HepG2 (cell line): ENCODE measurements around the gene HIGD1A. TPM values are rescaled to one million over a fixed set of nuclear protein-coding genes. Genes with fewer than 3 reads are reported as not detected.
A peak's percentile ranks its signal among the peaks of the same experiment; 100 is the strongest.

Source experiments
- GABPB1 ChIP-seq: IDR thresholded peaks from 2 replicates; pipeline ENCODE4 v1.6.1; 2016; ENCODE audit warnings: mild to moderate bottlenecking, missing genetic modification reagents, moderate library complexity, missing compliant biosample characterization
- HMGA1 ChIP-seq: sonication (generic); formaldehyde crosslinking; conservative IDR thresholded peaks from 2 replicates; pipeline ENCODE4 v1.4.0; 2020; ENCODE audit warnings: missing genetic modification reagents
- IRF2 ChIP-seq: IDR thresholded peaks from 2 replicates; pipeline ENCODE4 v1.6.1; 2018; ENCODE audit warnings: missing genetic modification reagents, missing compliant biosample characterization
- JUN ChIP-seq: sonication (generic); formaldehyde crosslinking; IDR thresholded peaks from 2 replicates; pipeline ENCODE4 v1.4.0; 2020; ENCODE audit warnings: mild to moderate bottlenecking, missing genetic modification reagents
- KDM3A ChIP-seq: IDR thresholded peaks from 2 replicates; pipeline ENCODE4 v1.6.1; 2018; ENCODE audit warnings: low read depth, missing compliant biosample characterization
- MBD4 ChIP-seq: IDR thresholded peaks from 2 replicates; pipeline ENCODE4 v1.6.1; 2012; ENCODE audit warnings: low read length, inconsistent platforms, borderline replicate concordance
- PPARG ChIP-seq: conservative IDR thresholded peaks from 2 replicates; pipeline ENCODE4 v1.6.1; 2016; ENCODE audit warnings: missing biosample characterization, missing genetic modification reagents
- SMAD1 ChIP-seq: sonication (generic); formaldehyde crosslinking; IDR thresholded peaks from 2 replicates; pipeline ENCODE4 v1.4.0; 2020; ENCODE audit warnings: missing genetic modification reagents, low read depth, mild to moderate bottlenecking, borderline replicate concordance
- TCF12 ChIP-seq, 2 experiments: fragments of 450-650 bp in 1 of 2; sonication (generic) in 1 of 2; formaldehyde crosslinking in 1 of 2; IDR thresholded peaks; 2 replicates each; pipeline versions ENCODE4 v1.6.1 to v1.8.0; 2017 to 2022; ENCODE audit warnings: antibody characterized with exemption in 1 of 2, mild to moderate bottlenecking in 1 of 2, missing genetic modification reagents in 1 of 2, moderate library complexity in 1 of 2
- ZNF17 ChIP-seq: sonication (generic); formaldehyde crosslinking; IDR thresholded peaks from 2 replicates; pipeline ENCODE4 v1.5.0; 2020; ENCODE audit warnings: mild to moderate bottlenecking, missing genetic modification reagents
- ZNF30 ChIP-seq: sonication (generic); formaldehyde crosslinking; IDR thresholded peaks from 2 replicates; pipeline ENCODE4 v1.5.0; 2020; ENCODE audit warnings: mild to moderate bottlenecking, missing genetic modification reagents
- ZNF556 ChIP-seq: sonication (generic); formaldehyde crosslinking; IDR thresholded peaks from 2 replicates; pipeline ENCODE4 v1.4.0; 2020; ENCODE audit warnings: mild to moderate bottlenecking, missing genetic modification reagents, borderline replicate concordance
- ZNF7 ChIP-seq: IDR thresholded peaks from 2 replicates; pipeline ENCODE4 v1.6.1; 2016; ENCODE audit warnings: missing biosample characterization, missing genetic modification reagents
- ZNF781 ChIP-seq: sonication (generic); formaldehyde crosslinking; IDR thresholded peaks from 2 replicates; pipeline ENCODE4 v1.5.1; 2020; ENCODE audit warnings: borderline replicate concordance, mild to moderate bottlenecking, missing genetic modification reagents; ENCODE audit errors: not compliant biosample characterization
- ZNF883 ChIP-seq: sonication (generic); formaldehyde crosslinking; IDR thresholded peaks from 2 replicates; pipeline ENCODE4 v1.5.1; 2020; ENCODE audit warnings: mild to moderate bottlenecking, missing genetic modification reagents; ENCODE audit errors: not compliant biosample characterization
- polyA plus RNA-seq, 8 experiments: library from polyadenylated mRNA; depleted of rRNA in 3 of 8; stranded (reverse) in 7 of 8; unstranded in 1 of 8; fragments of >200 nt; fragmentation: Illumina TruSeq in 4 of 8; extraction: Trizol in 4 of 8; gene quantifications; 2 replicates each; pipeline versions ENCODE4 v1.2.1 to v1.2.3, GENCODE V29; 2011 to 2016; ENCODE audit warnings: low read depth in 4 of 8, missing spikeins in 1 of 8, mixed read lengths in 1 of 8; ENCODE audit not compliant: insufficient read depth in 1 of 8
- total RNA-seq, 5 experiments: library from RNA; depleted of rRNA; stranded (reverse); fragments of >200 nt; fragmentation: Illumina TruSeq; extraction: Trizol; gene quantifications; 2 replicates each; pipeline ENCODE4 v1.2.3, GENCODE V29; 2016; ENCODE audit warnings: low read depth in 1 of 5
- TF ChIP-seq, protein P1 (sequence below): sonication (generic); formaldehyde crosslinking; IDR thresholded peaks from 2 replicates; pipeline ENCODE4 v1.4.0; 2020; ENCODE audit warnings: missing genetic modification reagents
- TF ChIP-seq, protein P2 (sequence below), 2 experiments: IDR thresholded peaks; 2 replicates each; pipeline ENCODE4 v1.6.1; 2011 to 2012; ENCODE audit warnings: low read length in 2 of 2, borderline replicate concordance in 1 of 2, low read depth in 1 of 2, mild to moderate bottlenecking in 1 of 2, moderate library complexity in 1 of 2
- TF ChIP-seq, protein P3 (sequence below): sonication (generic); formaldehyde crosslinking; conservative IDR thresholded peaks from 2 replicates; pipeline ENCODE4 v1.4.0; 2020; ENCODE audit warnings: missing genetic modification reagents
- TF ChIP-seq, protein P4 (sequence below): sonication (generic); formaldehyde crosslinking; IDR thresholded peaks from 2 replicates; pipeline ENCODE4 v1.5.0; 2020; ENCODE audit warnings: missing genetic modification reagents
- TF ChIP-seq, protein P5 (sequence below): sonication (generic); formaldehyde crosslinking; IDR thresholded peaks from 2 replicates; pipeline ENCODE4 v1.5.1; 2020; ENCODE audit warnings: missing genetic modification reagents, mild to moderate bottlenecking, borderline replicate concordance

The HIGD1A gene
- total and polyA plus RNA-seq, 2 of the 13 experiments (the other 11 are each of a cell fraction or from before 2014, with no cell fraction given), result 222 to 253 TPM

DNA sequence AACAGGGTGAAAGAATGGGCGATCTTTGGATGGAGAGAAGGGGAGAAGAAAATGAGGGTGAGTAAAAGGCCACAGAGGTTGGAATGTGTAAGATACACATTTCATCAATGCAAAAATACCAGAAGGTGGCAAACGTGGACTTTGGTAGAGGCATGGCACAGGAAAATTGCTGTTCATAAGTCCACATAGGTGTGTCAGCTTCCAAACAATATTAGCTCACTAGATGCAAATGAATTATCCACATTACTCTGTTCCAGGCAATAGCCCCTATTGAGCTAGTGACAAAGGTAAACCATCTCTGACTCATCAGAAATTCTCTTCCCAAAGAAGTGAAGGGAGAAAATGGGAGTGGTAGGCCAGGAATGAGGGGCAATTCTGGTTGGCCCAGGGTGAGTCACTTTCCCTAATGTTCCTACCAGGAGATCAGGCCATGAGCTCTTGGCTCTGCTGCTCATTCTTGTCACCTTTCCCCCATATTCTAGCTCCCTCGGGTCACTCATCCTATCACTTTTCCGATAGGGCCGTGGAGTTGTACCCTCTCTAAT, 24.9 kb upstream of the HIGD1A start (continued):
- TF ChIP-seq, protein P1, sequence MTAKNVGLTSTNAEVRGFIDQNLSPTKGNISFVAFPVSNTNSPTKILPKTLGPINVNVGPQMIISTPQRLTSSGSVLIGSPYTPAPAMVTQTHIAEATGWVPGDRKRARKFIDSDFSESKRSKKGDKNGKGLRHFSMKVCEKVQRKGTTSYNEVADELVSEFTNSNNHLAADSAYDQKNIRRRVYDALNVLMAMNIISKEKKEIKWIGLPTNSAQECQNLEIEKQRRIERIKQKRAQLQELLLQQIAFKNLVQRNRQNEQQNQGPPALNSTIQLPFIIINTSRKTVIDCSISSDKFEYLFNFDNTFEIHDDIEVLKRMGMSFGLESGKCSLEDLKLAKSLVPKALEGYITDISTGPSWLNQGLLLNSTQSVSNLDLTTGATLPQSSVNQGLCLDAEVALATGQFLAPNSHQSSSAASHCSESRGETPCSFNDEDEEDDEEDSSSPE (CRISPR knock-in tag), result no peak
- TF ChIP-seq ZNF883 (CRISPR knock-in tag) (no peak), ZNF17 (CRISPR knock-in tag) (no peak), ZNF781 (CRISPR knock-in tag) (no peak), KDM3A (CRISPR knock-in tag) (no peak), TCF12 (IDR thresholded peaks at IDR 0.05) (no peak), TCF12 (CRISPR knock-in tag; IDR thresholded peaks at IDR 0.05) (no peak), IRF2 (CRISPR knock-in tag) (no peak; the same call in 1 of the 2 replicates), ZNF556 (CRISPR knock-in tag) (no peak), MBD4 (no peak), ZNF30 (CRISPR knock-in tag) (no peak), HMGA1 (CRISPR knock-in tag) (no peak), ZNF7 (no peak), PPARG (CRISPR knock-in tag) (peak; percentile 83), GABPB1 (CRISPR knock-in tag) (0 out of 2 replicates have a peak, but pooled peaks have one; percentile 24), JUN (peak; percentile 51; the same call in 1 of the 2 replicates), SMAD1 (no peak)
- TF ChIP-seq, protein P2, sequence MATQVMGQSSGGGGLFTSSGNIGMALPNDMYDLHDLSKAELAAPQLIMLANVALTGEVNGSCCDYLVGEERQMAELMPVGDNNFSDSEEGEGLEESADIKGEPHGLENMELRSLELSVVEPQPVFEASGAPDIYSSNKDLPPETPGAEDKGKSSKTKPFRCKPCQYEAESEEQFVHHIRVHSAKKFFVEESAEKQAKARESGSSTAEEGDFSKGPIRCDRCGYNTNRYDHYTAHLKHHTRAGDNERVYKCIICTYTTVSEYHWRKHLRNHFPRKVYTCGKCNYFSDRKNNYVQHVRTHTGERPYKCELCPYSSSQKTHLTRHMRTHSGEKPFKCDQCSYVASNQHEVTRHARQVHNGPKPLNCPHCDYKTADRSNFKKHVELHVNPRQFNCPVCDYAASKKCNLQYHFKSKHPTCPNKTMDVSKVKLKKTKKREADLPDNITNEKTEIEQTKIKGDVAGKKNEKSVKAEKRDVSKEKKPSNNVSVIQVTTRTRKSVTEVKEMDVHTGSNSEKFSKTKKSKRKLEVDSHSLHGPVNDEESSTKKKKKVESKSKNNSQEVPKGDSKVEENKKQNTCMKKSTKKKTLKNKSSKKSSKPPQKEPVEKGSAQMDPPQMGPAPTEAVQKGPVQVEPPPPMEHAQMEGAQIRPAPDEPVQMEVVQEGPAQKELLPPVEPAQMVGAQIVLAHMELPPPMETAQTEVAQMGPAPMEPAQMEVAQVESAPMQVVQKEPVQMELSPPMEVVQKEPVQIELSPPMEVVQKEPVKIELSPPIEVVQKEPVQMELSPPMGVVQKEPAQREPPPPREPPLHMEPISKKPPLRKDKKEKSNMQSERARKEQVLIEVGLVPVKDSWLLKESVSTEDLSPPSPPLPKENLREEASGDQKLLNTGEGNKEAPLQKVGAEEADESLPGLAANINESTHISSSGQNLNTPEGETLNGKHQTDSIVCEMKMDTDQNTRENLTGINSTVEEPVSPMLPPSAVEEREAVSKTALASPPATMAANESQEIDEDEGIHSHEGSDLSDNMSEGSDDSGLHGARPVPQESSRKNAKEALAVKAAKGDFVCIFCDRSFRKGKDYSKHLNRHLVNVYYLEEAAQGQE (IDR thresholded peaks at IDR 0.05; ENCODE audit: borderline replicate concordance in 1 of 2, low read depth in 1 of 2, low read length in 2 of 2), result peak in 1 of 2 experiments; percentile 26; a peak in 1 of 4 replicates
- TF ChIP-seq, protein P3, sequence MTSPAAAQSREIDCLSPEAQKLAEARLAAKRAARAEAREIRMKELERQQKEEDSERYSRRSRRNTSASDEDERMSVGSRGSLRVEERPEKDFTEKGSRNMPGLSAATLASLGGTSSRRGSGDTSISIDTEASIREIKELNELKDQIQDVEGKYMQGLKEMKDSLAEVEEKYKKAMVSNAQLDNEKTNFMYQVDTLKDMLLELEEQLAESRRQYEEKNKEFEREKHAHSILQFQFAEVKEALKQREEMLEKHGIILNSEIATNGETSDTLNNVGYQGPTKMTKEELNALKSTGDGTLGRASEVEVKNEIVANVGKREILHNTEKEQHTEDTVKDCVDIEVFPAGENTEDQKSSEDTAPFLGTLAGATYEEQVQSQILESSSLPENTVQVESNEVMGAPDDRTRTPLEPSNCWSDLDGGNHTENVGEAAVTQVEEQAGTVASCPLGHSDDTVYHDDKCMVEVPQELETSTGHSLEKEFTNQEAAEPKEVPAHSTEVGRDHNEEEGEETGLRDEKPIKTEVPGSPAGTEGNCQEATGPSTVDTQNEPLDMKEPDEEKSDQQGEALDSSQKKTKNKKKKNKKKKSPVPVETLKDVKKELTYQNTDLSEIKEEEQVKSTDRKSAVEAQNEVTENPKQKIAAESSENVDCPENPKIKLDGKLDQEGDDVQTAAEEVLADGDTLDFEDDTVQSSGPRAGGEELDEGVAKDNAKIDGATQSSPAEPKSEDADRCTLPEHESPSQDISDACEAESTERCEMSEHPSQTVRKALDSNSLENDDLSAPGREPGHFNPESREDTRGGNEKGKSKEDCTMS (CRISPR knock-in tag), result no peak
- TF ChIP-seq, protein P4, sequence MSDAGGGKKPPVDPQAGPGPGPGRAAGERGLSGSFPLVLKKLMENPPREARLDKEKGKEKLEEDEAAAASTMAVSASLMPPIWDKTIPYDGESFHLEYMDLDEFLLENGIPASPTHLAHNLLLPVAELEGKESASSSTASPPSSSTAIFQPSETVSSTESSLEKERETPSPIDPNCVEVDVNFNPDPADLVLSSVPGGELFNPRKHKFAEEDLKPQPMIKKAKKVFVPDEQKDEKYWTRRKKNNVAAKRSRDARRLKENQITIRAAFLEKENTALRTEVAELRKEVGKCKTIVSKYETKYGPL (CRISPR knock-in tag), result no peak
- TF ChIP-seq, protein P5, sequence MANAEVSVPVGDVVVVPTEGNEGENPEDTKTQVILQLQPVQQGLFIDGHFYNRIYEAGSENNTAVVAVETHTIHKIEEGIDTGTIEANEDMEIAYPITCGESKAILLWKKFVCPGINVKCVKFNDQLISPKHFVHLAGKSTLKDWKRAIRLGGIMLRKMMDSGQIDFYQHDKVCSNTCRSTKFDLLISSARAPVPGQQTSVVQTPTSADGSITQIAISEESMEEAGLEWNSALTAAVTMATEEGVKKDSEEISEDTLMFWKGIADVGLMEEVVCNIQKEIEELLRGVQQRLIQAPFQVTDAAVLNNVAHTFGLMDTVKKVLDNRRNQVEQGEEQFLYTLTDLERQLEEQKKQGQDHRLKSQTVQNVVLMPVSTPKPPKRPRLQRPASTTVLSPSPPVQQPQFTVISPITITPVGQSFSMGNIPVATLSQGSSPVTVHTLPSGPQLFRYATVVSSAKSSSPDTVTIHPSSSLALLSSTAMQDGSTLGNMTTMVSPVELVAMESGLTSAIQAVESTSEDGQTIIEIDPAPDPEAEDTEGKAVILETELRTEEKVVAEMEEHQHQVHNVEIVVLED (CRISPR knock-in tag), result no peak
